ENCODE measurements around the gene FABP7.

The FABP7 gene

GRCh38 chr6:122758927-122759334 is 20.6 kb upstream of the FABP7 start:
- Histone ChIP-seq H3K4me3 (ENCODE audit: low read length in 2 of 2) (no peak overlapping the region), H3K9ac (ENCODE audit: low read length in 2 of 2) (no peak overlapping the region), H3K4me1 (ENCODE audit: control insufficient read depth, insufficient read depth, low read length) (no peaks in the 10 kb centered on the region), H3K9me3 (ENCODE audit: control insufficient read depth in 2 of 2, low read length in 2 of 2) (no peaks in the 10 kb centered on the region), H3K27me3 (ENCODE audit: control insufficient read depth in 1 of 2, insufficient read depth in 2 of 2, low read length in 2 of 2) (no peaks in the 10 kb centered on the region), H3K36me3 (ENCODE audit: control insufficient read depth in 2 of 2, insufficient read depth in 2 of 2, low read length in 2 of 2) (no peaks in the 10 kb centered on the region), H3K27ac (ENCODE audit: low read length) (no peak overlapping the region)

DNA sequence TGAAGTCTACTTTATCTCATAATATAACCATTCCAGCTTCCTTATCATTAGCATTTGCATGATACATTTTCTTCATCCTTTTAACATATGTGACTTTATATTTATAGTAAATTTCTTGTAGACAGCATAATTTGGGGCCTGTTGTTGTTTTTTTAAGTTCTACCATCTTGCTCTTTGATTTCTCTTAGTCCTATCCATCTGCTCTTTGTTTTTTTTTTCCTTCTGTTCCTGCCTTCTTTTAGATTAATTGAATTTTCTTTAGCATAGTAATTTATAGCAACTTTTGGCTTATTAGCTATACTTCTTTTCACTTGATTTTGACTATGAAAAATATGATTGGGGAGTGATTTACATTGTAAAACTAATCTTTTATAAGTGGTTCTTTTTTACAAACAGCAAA is 19.2 kb upstream of the FABP7 start:
- H3K4me1 ChIP-seq (ENCODE audit: control insufficient read depth, insufficient read depth, low read length): no peaks in the 10 kb centered on the region
- no peaks in the 10 kb centered on the region for H3K9me3 ChIP-seq (ENCODE audit: control insufficient read depth in 2 of 2, low read length in 2 of 2)
- H3K27me3 ChIP-seq (ENCODE audit: control insufficient read depth in 1 of 2, insufficient read depth in 2 of 2, low read length in 2 of 2): no peaks in the 10 kb centered on the region
- H3K4me3 ChIP-seq (ENCODE audit: low read length in 2 of 2): no peak overlapping the region
- no peak overlapping the region for H3K9ac ChIP-seq (ENCODE audit: low read length in 2 of 2)
- H3K36me3 ChIP-seq (ENCODE audit: control insufficient read depth in 2 of 2, insufficient read depth in 2 of 2, low read length in 2 of 2): no peaks in the 10 kb centered on the region
- H3K27ac ChIP-seq (ENCODE audit: low read length): no peak overlapping the region

GRCh38 chr6:122766256-122766655 is 13.3 kb upstream of the FABP7 start:
- Histone ChIP-seq H3K9ac (ENCODE audit: low read length in 2 of 2) (no peak overlapping the region), H3K9me3 (ENCODE audit: control insufficient read depth in 2 of 2, low read length in 2 of 2) (no peaks in the 10 kb centered on the region), H3K27me3 (ENCODE audit: control insufficient read depth in 1 of 2, insufficient read depth in 2 of 2, low read length in 2 of 2) (no peaks in the 10 kb centered on the region), H3K27ac (ENCODE audit: low read length) (no peak overlapping the region), H3K4me1 (ENCODE audit: control insufficient read depth, insufficient read depth, low read length) (no peaks in the 10 kb centered on the region), H3K4me3 (ENCODE audit: low read length in 2 of 2) (no peak overlapping the region), H3K36me3 (ENCODE audit: control insufficient read depth in 2 of 2, insufficient read depth in 2 of 2, low read length in 2 of 2) (no peaks in the 10 kb centered on the region)

DNA sequence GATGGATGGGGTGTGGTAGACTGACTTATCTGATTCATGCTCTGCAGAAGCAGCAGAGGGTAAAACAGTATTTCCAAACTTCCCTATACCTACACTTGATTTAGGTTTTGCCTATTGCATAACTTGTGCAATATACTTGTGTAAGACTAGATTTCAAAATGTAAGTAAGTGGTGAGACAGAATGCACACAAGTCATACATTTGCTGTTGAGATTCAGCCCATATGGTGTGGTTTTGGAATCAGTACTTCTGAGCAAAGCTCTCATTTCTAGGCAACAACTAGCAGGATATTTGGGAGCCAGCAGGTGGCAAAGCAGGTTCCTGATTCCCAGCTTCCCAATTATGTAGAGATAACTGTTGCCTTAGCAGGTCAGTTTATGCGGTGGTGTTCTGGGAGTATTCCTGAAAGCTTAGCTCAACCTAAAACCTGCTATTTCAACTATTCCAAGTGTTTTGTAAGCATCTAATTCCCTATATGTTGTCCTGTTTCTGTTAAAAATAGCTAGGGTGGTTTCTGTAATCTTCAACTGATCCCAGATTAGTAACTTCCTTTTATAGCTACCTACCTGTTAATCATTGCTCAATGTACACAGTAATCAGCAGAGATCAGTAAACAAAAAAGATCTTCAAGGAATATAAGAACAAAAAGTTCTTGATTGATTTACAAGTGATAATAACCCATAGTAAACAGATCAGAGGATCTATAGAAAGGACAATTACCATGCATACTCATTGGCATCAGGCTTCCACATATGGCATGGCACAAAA is 8.5 kb upstream of the FABP7 start:
- H3K9me3 ChIP-seq (ENCODE audit: control insufficient read depth in 2 of 2, low read length in 2 of 2): no peaks in the 10 kb centered on the region
- no peak overlapping the region for H3K27ac ChIP-seq (ENCODE audit: low read length)
- no peaks in the 10 kb centered on the region for H3K4me1 ChIP-seq (ENCODE audit: control insufficient read depth, insufficient read depth, low read length)
- H3K36me3 ChIP-seq (ENCODE audit: control insufficient read depth in 2 of 2, insufficient read depth in 2 of 2, low read length in 2 of 2): no peaks in the 10 kb centered on the region
- no peaks in the 10 kb centered on the region for H3K27me3 ChIP-seq (ENCODE audit: control insufficient read depth in 1 of 2, insufficient read depth in 2 of 2, low read length in 2 of 2)
- no peak overlapping the region for H3K9ac ChIP-seq (ENCODE audit: low read length in 2 of 2)
- no peak overlapping the region for H3K4me3 ChIP-seq (ENCODE audit: low read length in 2 of 2)

- Histone ChIP-seq H3K27ac (ENCODE audit: low read length) (no peak overlapping the region), H3K9me3 (ENCODE audit: control insufficient read depth in 2 of 2, low read length in 2 of 2) (no peaks in the 10 kb centered on the region), H3K9ac (ENCODE audit: low read length in 2 of 2) (no peak overlapping the region), H3K36me3 (ENCODE audit: control insufficient read depth in 2 of 2, insufficient read depth in 2 of 2, low read length in 2 of 2) (no peaks in the 10 kb centered on the region), H3K27me3 (ENCODE audit: control insufficient read depth in 1 of 2, insufficient read depth in 2 of 2, low read length in 2 of 2) (no peaks in the 10 kb centered on the region), H3K4me1 (ENCODE audit: control insufficient read depth, insufficient read depth, low read length) (no peaks in the 10 kb centered on the region), H3K4me3 (ENCODE audit: low read length in 2 of 2) (no peak overlapping the region)
Observed at GRCh38 chr6:122772724-122773415, 6.6 kb upstream of the FABP7 start.

DNA sequence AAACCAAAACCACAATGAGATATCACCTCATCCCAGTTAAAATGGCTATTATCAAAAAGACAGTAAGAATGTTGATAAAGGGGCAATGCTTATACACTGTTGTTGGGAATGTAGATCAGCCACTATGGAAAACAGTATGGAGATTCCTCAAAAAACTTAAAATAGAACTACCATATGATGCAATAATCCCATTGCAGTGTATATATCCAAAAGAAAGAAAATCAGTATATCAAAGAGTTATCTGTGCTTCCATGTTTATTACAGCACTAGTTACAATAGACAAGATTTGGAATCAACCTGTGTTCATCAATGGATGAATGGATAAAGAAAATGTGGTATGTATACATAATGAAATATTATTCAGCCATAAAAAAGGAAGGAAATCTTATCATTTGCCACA is 3.5 kb upstream of the FABP7 start:
- Histone ChIP-seq H3K9me3 (ENCODE audit: control insufficient read depth in 2 of 2, low read length in 2 of 2) (no peaks in the 10 kb centered on the region), H3K27ac (ENCODE audit: low read length) (no peak overlapping the region), H3K9ac (ENCODE audit: low read length in 2 of 2) (no peak overlapping the region), H3K27me3 (ENCODE audit: control insufficient read depth in 1 of 2, insufficient read depth in 2 of 2, low read length in 2 of 2) (no peaks in the 10 kb centered on the region), H3K4me1 (ENCODE audit: control insufficient read depth, insufficient read depth, low read length) (no peaks in the 10 kb centered on the region), H3K36me3 (ENCODE audit: control insufficient read depth in 2 of 2, insufficient read depth in 2 of 2, low read length in 2 of 2) (no peaks in the 10 kb centered on the region), H3K4me3 (ENCODE audit: low read length in 2 of 2) (no peak overlapping the region)

- no peaks in the 10 kb centered on the region for H3K9me3 ChIP-seq (ENCODE audit: control insufficient read depth in 2 of 2, low read length in 2 of 2)
- no peaks in the 10 kb centered on the region for H3K27me3 ChIP-seq (ENCODE audit: control insufficient read depth in 1 of 2, insufficient read depth in 2 of 2, low read length in 2 of 2)
- no peaks in the 10 kb centered on the region for H3K4me1 ChIP-seq (ENCODE audit: control insufficient read depth, insufficient read depth, low read length)
- H3K36me3 ChIP-seq (ENCODE audit: control insufficient read depth in 2 of 2, insufficient read depth in 2 of 2, low read length in 2 of 2): no peaks in the 10 kb centered on the region
- no peak overlapping the region for H3K9ac ChIP-seq (ENCODE audit: low read length in 2 of 2)
- no peak overlapping the region for H3K4me3 ChIP-seq (ENCODE audit: low read length in 2 of 2)
- H3K27ac ChIP-seq (ENCODE audit: low read length): no peak overlapping the region
Observed at GRCh38 chr6:122778302-122778701, 1.2 kb upstream of the FABP7 start.

- H3K27me3 ChIP-seq (ENCODE audit: control insufficient read depth in 1 of 2, insufficient read depth in 2 of 2, low read length in 2 of 2): no peaks in the 10 kb centered on the region
- H3K4me3 ChIP-seq (ENCODE audit: low read length in 2 of 2): no peak overlapping the region
- no peak overlapping the region for H3K9ac ChIP-seq (ENCODE audit: low read length in 2 of 2)
- H3K36me3 ChIP-seq (ENCODE audit: control insufficient read depth in 2 of 2, insufficient read depth in 2 of 2, low read length in 2 of 2): no peaks in the 10 kb centered on the region
- no peaks in the 10 kb centered on the region for H3K9me3 ChIP-seq (ENCODE audit: control insufficient read depth in 2 of 2, low read length in 2 of 2)
- H3K27ac ChIP-seq (ENCODE audit: low read length): no peak overlapping the region
- H3K4me1 ChIP-seq (ENCODE audit: control insufficient read depth, insufficient read depth, low read length): no peaks in the 10 kb centered on the region
Observed at GRCh38 chr6:122778985-122779661, 393 bp upstream of the FABP7 start.

DNA sequence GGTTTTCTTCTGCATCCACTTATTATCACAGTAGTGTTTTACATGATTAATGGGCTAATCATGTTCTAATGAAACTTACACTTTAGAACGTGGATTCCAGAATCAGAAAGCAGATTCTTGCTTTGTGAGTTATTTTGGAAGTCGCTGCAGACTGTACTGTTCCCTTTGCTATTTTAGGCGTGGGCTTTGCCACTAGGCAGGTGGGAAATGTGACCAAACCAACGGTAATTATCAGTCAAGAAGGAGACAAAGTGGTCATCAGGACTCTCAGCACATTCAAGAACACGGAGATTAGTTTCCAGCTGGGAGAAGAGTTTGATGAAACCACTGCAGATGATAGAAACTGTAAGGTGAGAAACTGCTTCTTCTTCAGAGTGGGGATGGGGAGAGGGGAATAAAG is 598 bp downstream of the FABP7 start:
- no peak overlapping the region for H3K9ac ChIP-seq (ENCODE audit: low read length in 2 of 2)
- no peaks in the 10 kb centered on the region for H3K4me1 ChIP-seq (ENCODE audit: control insufficient read depth, insufficient read depth, low read length)
- H3K27me3 ChIP-seq (ENCODE audit: control insufficient read depth in 1 of 2, insufficient read depth in 2 of 2, low read length in 2 of 2): no peaks in the 10 kb centered on the region
- H3K9me3 ChIP-seq (ENCODE audit: control insufficient read depth in 2 of 2, low read length in 2 of 2): no peaks in the 10 kb centered on the region
- H3K36me3 ChIP-seq (ENCODE audit: control insufficient read depth in 2 of 2, insufficient read depth in 2 of 2, low read length in 2 of 2): no peaks in the 10 kb centered on the region
- H3K27ac ChIP-seq (ENCODE audit: low read length): no peak overlapping the region
- H3K4me3 ChIP-seq (ENCODE audit: low read length in 2 of 2): no peak overlapping the region

- Histone ChIP-seq H3K4me1 (ENCODE audit: control insufficient read depth, insufficient read depth, low read length) (no peaks in the 10 kb centered on the region), H3K4me3 (ENCODE audit: low read length in 2 of 2) (no peak overlapping the region), H3K27ac (ENCODE audit: low read length) (no peak overlapping the region), H3K9me3 (ENCODE audit: control insufficient read depth in 2 of 2, low read length in 2 of 2) (no peaks in the 10 kb centered on the region), H3K36me3 (ENCODE audit: control insufficient read depth in 2 of 2, insufficient read depth in 2 of 2, low read length in 2 of 2) (no peaks in the 10 kb centered on the region), H3K27me3 (ENCODE audit: control insufficient read depth in 1 of 2, insufficient read depth in 2 of 2, low read length in 2 of 2) (no peaks in the 10 kb centered on the region), H3K9ac (ENCODE audit: low read length in 2 of 2) (no peak overlapping the region)
Observed at GRCh38 chr6:122781716-122782115, 2.2 kb downstream of the FABP7 start.

DNA sequence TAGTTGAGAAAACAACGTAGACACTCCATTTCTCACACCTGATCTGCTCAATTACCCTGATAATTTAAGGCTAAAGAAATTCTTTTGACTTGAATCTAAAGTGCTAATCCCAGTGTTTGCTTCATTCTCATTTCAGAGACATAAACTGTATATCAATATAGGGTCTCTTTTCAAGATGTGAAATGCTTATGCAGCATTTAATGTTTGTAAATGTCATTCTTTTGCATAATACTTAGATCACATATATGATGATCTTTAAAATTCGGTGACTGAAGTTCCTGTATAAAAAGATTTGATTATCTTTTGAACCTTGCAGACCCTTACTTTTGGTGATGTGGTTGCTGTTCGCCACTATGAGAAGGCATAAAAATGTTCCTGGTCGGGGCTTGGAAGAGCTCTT is 3.9 kb downstream of the FABP7 start:
- Histone ChIP-seq H3K4me1 (ENCODE audit: control insufficient read depth, insufficient read depth, low read length) (peaks cover 3% of the 10 kb centered on the region), H3K4me3 (ENCODE audit: low read length in 2 of 2) (no peak overlapping the region), H3K27me3 (ENCODE audit: control insufficient read depth in 1 of 2, insufficient read depth in 2 of 2, low read length in 2 of 2) (no peaks in the 10 kb centered on the region), H3K36me3 (ENCODE audit: control insufficient read depth in 2 of 2, insufficient read depth in 2 of 2, low read length in 2 of 2) (no peaks in the 10 kb centered on the region), H3K9ac (ENCODE audit: low read length in 2 of 2) (no peak overlapping the region), H3K9me3 (ENCODE audit: control insufficient read depth in 2 of 2, low read length in 2 of 2) (no peaks in the 10 kb centered on the region), H3K27ac (ENCODE audit: low read length) (no peak overlapping the region)
